ENCODE results near the gene KRTAP10-2.
"Not testable (repeated sequence)": the region's sequence is repeated elsewhere in the genome, so short reads cannot be mapped to it uniquely, and the experiment has no call there.

The KRTAP10-2 gene

GRCh38 chr21:44551340-44551961 lies at the start of gene KRTAP10-2:
Gene KRTAP10-2 (minus strand): TSS chr21:44551505. CDS start chr21:44551458, 47 bp downstream.
- no peak for DNase-seq (ENCODE audit: low spot score)

- DNase-seq (ENCODE audit: low spot score): not testable (repeated sequence)
Measured at GRCh38 chr21:44601091-44601490, 49.8 kb upstream of the KRTAP10-2 start.

GRCh38 chr21:44600118-44600978 lies 49.0 kb upstream of the KRTAP10-2 start, which contains the start of gene KRTAP10-7:
Gene KRTAP10-7 (plus strand): TSS chr21:44600597. CDS start chr21:44600622, 25 bp downstream.
- not testable (repeated sequence) for DNase-seq (ENCODE audit: low spot score)

GRCh38 chr21:44599264-44600029 lies 48.1 kb upstream of the KRTAP10-2 start:
- no peak for DNase-seq (ENCODE audit: low spot score)

- DNase-seq (ENCODE audit: low spot score): no peak
Measured at GRCh38 chr21:44598061-44598460, 46.8 kb upstream of the KRTAP10-2 start.

- DNase-seq (ENCODE audit: low spot score): no peak
Measured at GRCh38 chr21:44596068-44596725, 44.9 kb upstream of the KRTAP10-2 start.

- DNase-seq (ENCODE audit: low spot score): no peak
Measured at GRCh38 chr21:44595524-44595923, 44.2 kb upstream of the KRTAP10-2 start.

GRCh38 chr21:44594406-44594916 lies 43.2 kb upstream of the KRTAP10-2 start:
- no peak for DNase-seq (ENCODE audit: low spot score)

GRCh38 chr21:44593598-44594405 lies 42.5 kb upstream of the KRTAP10-2 start:
- no peak for DNase-seq (ENCODE audit: low spot score)

GRCh38 chr21:44592446-44593311 lies 41.4 kb upstream of the KRTAP10-2 start, which contains the start of gene KRTAP10-6:
Gene KRTAP10-6 (minus strand): TSS chr21:44592505. CDS start chr21:44592484, 21 bp downstream.
- no peak for DNase-seq (ENCODE audit: low spot score)

- DNase-seq (ENCODE audit: low spot score): not testable (repeated sequence)
Measured at GRCh38 chr21:44591801-44592130, 40.5 kb upstream of the KRTAP10-2 start.

GRCh38 chr21:44590897-44591800 lies 39.8 kb upstream of the KRTAP10-2 start:
- DNase-seq (ENCODE audit: low spot score): not testable (repeated sequence)

GRCh38 chr21:44590311-44590721 lies 39.0 kb upstream of the KRTAP10-2 start:
- DNase-seq (ENCODE audit: low spot score): no peak

- DNase-seq (ENCODE audit: low spot score): no peak
Measured at GRCh38 chr21:44589586-44590305, 38.4 kb upstream of the KRTAP10-2 start.

- no peak for DNase-seq (ENCODE audit: low spot score)
Measured at GRCh38 chr21:44589094-44589493, 37.8 kb upstream of the KRTAP10-2 start.

- no peak for DNase-seq (ENCODE audit: low spot score)
Measured at GRCh38 chr21:44585892-44586291, 34.6 kb upstream of the KRTAP10-2 start.

GRCh38 chr21:44583800-44584147 lies 32.5 kb upstream of the KRTAP10-2 start:
- no peak for DNase-seq (ENCODE audit: low spot score)

Measured in LoVo (cell line).